Uterus (tissue), 2 donors: ENCODE data around the gene SEL1L3.

Source experiments
- POLR2A ChIP-seq, 2 donors: fragments of 450-650 bp; IDR thresholded peaks; one replicate each; pipeline ENCODE4 v1.6.1; 2016; ENCODE audit warnings: antibody characterized with exemption in 2 of 2, mild to moderate bottlenecking in 1 of 2, moderate library complexity in 1 of 2
- TF ChIP-seq, protein P1 (sequence below), 4 experiments: fragments of 200-600 bp in 2 of 4; fragments of 450-650 bp in 2 of 4; sonication (generic) in 2 of 4; IDR thresholded peaks; one replicate each; pipeline ENCODE4 v1.5.1; 2016 to 2019; ENCODE audit warnings: antibody characterized with exemption in 4 of 4, mild to moderate bottlenecking in 2 of 4, moderate library complexity in 1 of 4

- TF ChIP-seq, protein P1, sequence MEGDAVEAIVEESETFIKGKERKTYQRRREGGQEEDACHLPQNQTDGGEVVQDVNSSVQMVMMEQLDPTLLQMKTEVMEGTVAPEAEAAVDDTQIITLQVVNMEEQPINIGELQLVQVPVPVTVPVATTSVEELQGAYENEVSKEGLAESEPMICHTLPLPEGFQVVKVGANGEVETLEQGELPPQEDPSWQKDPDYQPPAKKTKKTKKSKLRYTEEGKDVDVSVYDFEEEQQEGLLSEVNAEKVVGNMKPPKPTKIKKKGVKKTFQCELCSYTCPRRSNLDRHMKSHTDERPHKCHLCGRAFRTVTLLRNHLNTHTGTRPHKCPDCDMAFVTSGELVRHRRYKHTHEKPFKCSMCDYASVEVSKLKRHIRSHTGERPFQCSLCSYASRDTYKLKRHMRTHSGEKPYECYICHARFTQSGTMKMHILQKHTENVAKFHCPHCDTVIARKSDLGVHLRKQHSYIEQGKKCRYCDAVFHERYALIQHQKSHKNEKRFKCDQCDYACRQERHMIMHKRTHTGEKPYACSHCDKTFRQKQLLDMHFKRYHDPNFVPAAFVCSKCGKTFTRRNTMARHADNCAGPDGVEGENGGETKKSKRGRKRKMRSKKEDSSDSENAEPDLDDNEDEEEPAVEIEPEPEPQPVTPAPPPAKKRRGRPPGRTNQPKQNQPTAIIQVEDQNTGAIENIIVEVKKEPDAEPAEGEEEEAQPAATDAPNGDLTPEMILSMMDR (IDR thresholded peaks at IDR 0.05): no peak
- TF ChIP-seq POLR2A (IDR thresholded peaks at IDR 0.05): no peak
These were observed 162.1 kb downstream of the SEL1L3 start for GRCh38 chr4:25700661-25701060.
